Measurements from ENCODE around the gene PPP1CC.

DNA sequence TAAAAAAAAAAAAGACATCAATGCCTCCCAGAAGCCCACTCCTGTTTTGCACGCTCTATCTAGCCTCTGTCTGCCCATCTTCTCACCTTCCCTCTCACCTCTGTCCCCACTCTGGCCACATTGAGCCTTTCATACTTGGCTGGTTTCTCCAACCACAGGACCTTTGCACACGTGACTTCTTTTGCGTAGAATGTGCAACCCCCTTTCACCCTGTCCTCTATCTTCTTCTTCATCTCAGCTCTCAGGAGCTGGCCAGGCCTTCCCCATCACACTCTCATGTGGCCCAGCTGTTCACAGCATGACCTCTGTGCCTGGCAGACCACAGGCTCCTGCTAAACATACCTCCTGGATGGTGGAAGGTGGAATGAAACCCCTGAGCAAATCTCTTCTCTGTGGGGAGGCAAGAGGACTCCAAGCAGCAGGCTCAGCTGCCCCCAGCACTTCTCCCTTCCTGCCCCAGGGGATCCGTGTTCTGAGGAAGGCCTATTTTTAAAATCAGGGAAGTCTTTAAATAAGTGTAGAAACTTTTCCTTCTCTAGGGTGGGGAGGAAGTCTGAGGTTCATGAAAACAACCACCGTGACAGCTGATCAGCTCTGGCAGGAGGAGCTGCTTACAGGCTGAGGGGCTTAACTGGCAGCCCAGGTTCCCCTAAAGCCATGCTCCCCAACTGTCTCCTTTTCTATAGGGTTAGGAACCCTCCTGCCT, 65.3 kb downstream of the PPP1CC start:
- TF ChIP-seq POLR2A (IDR thresholded peaks at IDR 0.05; ENCODE audit: low read length) (no peak), GATA1 (IDR thresholded peaks at IDR 0.05; ENCODE audit: low read depth, low read length) (no peak)
